H54 (cell line): ENCODE measurements around the gene SND1.

Source experiments
- DNase-seq: peaks from one replicate; pipeline ENCODE4 v3.0.0; 2011; ENCODE audit warnings: low spot score, mixed read lengths; ENCODE audit not compliant: insufficient read length
- FAIRE-seq: peaks from 3 replicates; lab custom pipeline; 2011; peaks lifted over from hg19 to GRCh38; lab: Jason Lieb, UNC
- POLR2A ChIP-seq: IDR thresholded peaks from 2 replicates; pipeline ENCODE4 v1.6.1; 2011; ENCODE audit warnings: low read depth, mild to moderate bottlenecking, low read length

Gene SND1

GRCh38 chr7:128006550-128007302 lies 354.7 kb downstream of the SND1 start:
- DNase-seq = no peak
- FAIRE-seq = no peak
- no peak for TF ChIP-seq POLR2A

- FAIRE-seq (no peak), DNase-seq (no peak)
Measured at GRCh38 chr7:128007303-128007680, 355.3 kb downstream of the SND1 start.

GRCh38 chr7:128008141-128008540 lies 356.1 kb downstream of the SND1 start:
- TF ChIP-seq POLR2A = no peak
- FAIRE-seq = no peak

More at GRCh38 chr7:128007303-128007680, 355.3 kb downstream of the SND1 start:
- no peak for TF ChIP-seq POLR2A

GRCh38 chr7:128008744-128009143 lies 356.8 kb downstream of the SND1 start:
- DNase-seq (no peak), FAIRE-seq (no peak)
- no peak for TF ChIP-seq POLR2A

More at GRCh38 chr7:128008141-128008540, 356.1 kb downstream of the SND1 start:
- DNase-seq = no peak

- DNase-seq = no peak
- FAIRE-seq = no peak
Measured at GRCh38 chr7:128010391-128011127, 358.6 kb downstream of the SND1 start.

GRCh38 chr7:128011131-128011661 lies 359.2 kb downstream of the SND1 start:
- FAIRE-seq (no peak), DNase-seq (no peak)
- TF ChIP-seq POLR2A = no peak

More at GRCh38 chr7:128010391-128011127, 358.6 kb downstream of the SND1 start:
- TF ChIP-seq POLR2A = no peak

GRCh38 chr7:128014811-128015210 lies 362.8 kb downstream of the SND1 start:
- DNase-seq (no peak), FAIRE-seq (no peak)
- TF ChIP-seq POLR2A = no peak

- TF ChIP-seq POLR2A = no peak
- no peak for DNase-seq
- FAIRE-seq = no peak
Measured at GRCh38 chr7:128017460-128017859, 365.5 kb downstream of the SND1 start.

- FAIRE-seq (no peak), DNase-seq (no peak)
Measured at GRCh38 chr7:128017862-128018845, 366.2 kb downstream of the SND1 start.

GRCh38 chr7:128019288-128019687 lies 367.3 kb downstream of the SND1 start:
- TF ChIP-seq POLR2A = no peak
- FAIRE-seq (no peak), DNase-seq (no peak)

More at GRCh38 chr7:128017862-128018845, 366.2 kb downstream of the SND1 start:
- no peak for TF ChIP-seq POLR2A

- DNase-seq (no peak), FAIRE-seq (no peak)
- TF ChIP-seq POLR2A = no peak
Measured at GRCh38 chr7:128020159-128020558, 368.2 kb downstream of the SND1 start.

GRCh38 chr7:128021366-128021765 lies 369.4 kb downstream of the SND1 start:
- DNase-seq = no peak
- no peak for TF ChIP-seq POLR2A
- no peak for FAIRE-seq
